Measurements from ENCODE around the gene PLD1. TPM values are rescaled to one million over a fixed set of nuclear protein-coding genes. Genes with fewer than 3 reads are reported as not detected.

PLD1 gene
- total and polyA plus RNA-seq, 4 donors: 3.1 to 31.1 (median 12.2) TPM

GRCh38 chr3:171715155-171715554, 95.1 kb downstream of the PLD1 start:
- Histone ChIP-seq H3K4me3 (no peak overlapping the region), H3K27me3 (ENCODE audit: control insufficient read depth in 3 of 3, insufficient read depth in 3 of 3, low read length in 2 of 3) (peaks cover 0 to 9% (median 0%) of the 10 kb centered on the region in 3 donors), H3K9ac (ENCODE audit: insufficient read depth in 1 of 2, low read length in 2 of 2) (no peak overlapping the region), H3K4me1 (ENCODE audit: control insufficient read depth in 5 of 5, insufficient read depth in 5 of 5, low read length in 5 of 5) (no peaks in the 10 kb centered on the region), H3K36me3 (ENCODE audit: control insufficient read depth in 4 of 4, insufficient read depth in 4 of 4, low read length in 4 of 4) (peaks cover 0 to 4% (median 0%) of the 10 kb centered on the region in 4 donors), H3K9me3 (ENCODE audit: control insufficient read depth in 4 of 4, insufficient read depth in 3 of 4, low read length in 3 of 4) (peaks cover 0 to 5% (median under 1%) of the 10 kb centered on the region in 4 donors), H3K27ac (ENCODE audit: low read depth in 1 of 2, low read length in 1 of 2) (no peak overlapping the region)
- WGBS, 2 donors: 94 to 96% methylated on average over 2 of the region's 2 CpGs
- ATAC-seq (ENCODE audit: insufficient read depth, low FRiP score) (no peak), DNase-seq (no peak)
- no peak for TF ChIP-seq CTCF (IDR thresholded peaks at IDR 0.05; ENCODE audit: control extremely low read depth, extremely low read depth)

GRCh38 chr3:171712171-171712938, 97.9 kb downstream of the PLD1 start:
- no peak for DNase-seq

GRCh38 chr3:171711461-171712170, 98.7 kb downstream of the PLD1 start:
- 65 to 66% methylated on average over 3 of the region's 3 CpGs for WGBS, 2 donors
- no peak overlapping the region for H3K9ac ChIP-seq (ENCODE audit: insufficient read depth in 1 of 2, low read length in 2 of 2)
- H3K27ac ChIP-seq (ENCODE audit: low read depth in 1 of 2, low read length in 1 of 2): no peak overlapping the region
- ATAC-seq (ENCODE audit: insufficient read depth, low FRiP score) (no peak), DNase-seq (no peak)
- H3K9me3 ChIP-seq (ENCODE audit: control insufficient read depth in 4 of 4, insufficient read depth in 3 of 4, low read length in 3 of 4): peaks cover 0 to 5% (median under 1%) of the 10 kb centered on the region in 4 donors
- H3K4me3 ChIP-seq: no peak overlapping the region
- TF ChIP-seq CTCF (IDR thresholded peaks at IDR 0.05; ENCODE audit: control extremely low read depth, extremely low read depth): no peak
- no peaks in the 10 kb centered on the region for H3K27me3 ChIP-seq (ENCODE audit: control insufficient read depth in 3 of 3, insufficient read depth in 3 of 3, low read length in 2 of 3)
- no peaks in the 10 kb centered on the region for H3K4me1 ChIP-seq (ENCODE audit: control insufficient read depth in 5 of 5, insufficient read depth in 5 of 5, low read length in 5 of 5)
- peaks cover 0 to 12% (median 0%) of the 10 kb centered on the region in 4 donors for H3K36me3 ChIP-seq (ENCODE audit: control insufficient read depth in 4 of 4, insufficient read depth in 4 of 4, low read length in 4 of 4)

More at GRCh38 chr3:171712171-171712938, 97.9 kb downstream of the PLD1 start:
- Histone ChIP-seq H3K27me3 (ENCODE audit: control insufficient read depth in 3 of 3, insufficient read depth in 3 of 3, low read length in 2 of 3) (no peaks in the 10 kb centered on the region), H3K4me1 (ENCODE audit: control insufficient read depth in 5 of 5, insufficient read depth in 5 of 5, low read length in 5 of 5) (no peaks in the 10 kb centered on the region), H3K27ac (ENCODE audit: low read depth in 1 of 2, low read length in 1 of 2) (peak overlapping the region in 1 of 2 donors; percentile 9), H3K9me3 (ENCODE audit: control insufficient read depth in 4 of 4, insufficient read depth in 3 of 4, low read length in 3 of 4) (peaks cover 0 to 5% (median under 1%) of the 10 kb centered on the region in 4 donors), H3K36me3 (ENCODE audit: control insufficient read depth in 4 of 4, insufficient read depth in 4 of 4, low read length in 4 of 4) (peaks cover 0 to 12% (median 0%) of the 10 kb centered on the region in 4 donors), H3K9ac (ENCODE audit: insufficient read depth in 1 of 2, low read length in 2 of 2) (no peak overlapping the region), H3K4me3 (no peak overlapping the region)
- ATAC-seq (ENCODE audit: insufficient read depth, low FRiP score): no peak
- no peak for TF ChIP-seq CTCF (IDR thresholded peaks at IDR 0.05; ENCODE audit: control extremely low read depth, extremely low read depth)
- WGBS, 2 donors: 73 to 78% methylated on average over 8 of the region's 8 CpGs
